ENCODE data around the gene CDX2.

CDX2 gene

DNA sequence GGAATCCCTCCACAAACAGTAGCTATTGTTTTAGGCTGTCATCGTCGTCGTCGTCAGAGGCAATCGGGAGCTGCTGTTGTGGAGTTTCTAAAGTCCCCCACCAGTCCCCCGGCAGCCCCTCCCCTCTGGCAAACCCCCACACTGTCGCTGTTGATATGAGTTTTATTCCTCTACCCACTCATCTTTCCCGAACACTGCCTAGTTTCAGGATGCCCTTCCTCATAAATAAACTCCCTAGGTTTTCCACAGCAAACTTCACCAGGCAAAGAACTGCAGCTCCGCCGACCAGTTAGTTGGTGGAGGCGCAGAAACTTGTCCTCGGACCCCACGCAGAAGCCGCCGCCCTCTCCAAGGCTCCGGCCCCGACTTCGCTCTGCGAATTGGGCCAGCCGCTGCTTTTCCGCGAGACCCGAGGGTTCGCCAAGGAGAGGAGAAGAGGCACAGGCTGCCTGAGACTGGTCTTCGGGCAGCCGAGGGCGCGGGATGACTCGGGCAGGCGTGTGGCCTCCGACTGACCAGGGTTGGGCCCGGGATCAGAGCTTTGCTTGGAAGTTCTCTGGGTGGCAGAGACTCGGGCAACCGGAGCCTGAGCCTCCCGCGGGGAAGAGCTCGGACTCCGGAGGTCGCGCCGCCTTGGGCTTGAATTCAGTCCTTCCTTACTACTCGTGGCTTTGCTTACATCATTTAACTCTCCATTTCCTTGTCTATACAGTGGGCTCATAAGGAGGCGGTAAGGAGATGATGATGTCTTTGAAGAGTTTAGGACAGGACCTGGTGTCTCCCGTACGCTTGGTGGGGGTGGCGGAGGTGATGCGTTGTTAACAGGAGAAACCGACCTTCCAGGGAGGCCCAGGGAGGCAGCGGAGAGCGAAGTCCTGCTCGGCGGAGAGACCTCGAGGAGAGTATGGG, 41.4 kb downstream of the CDX2 start:
- DNase-seq, result no peak

DNA sequence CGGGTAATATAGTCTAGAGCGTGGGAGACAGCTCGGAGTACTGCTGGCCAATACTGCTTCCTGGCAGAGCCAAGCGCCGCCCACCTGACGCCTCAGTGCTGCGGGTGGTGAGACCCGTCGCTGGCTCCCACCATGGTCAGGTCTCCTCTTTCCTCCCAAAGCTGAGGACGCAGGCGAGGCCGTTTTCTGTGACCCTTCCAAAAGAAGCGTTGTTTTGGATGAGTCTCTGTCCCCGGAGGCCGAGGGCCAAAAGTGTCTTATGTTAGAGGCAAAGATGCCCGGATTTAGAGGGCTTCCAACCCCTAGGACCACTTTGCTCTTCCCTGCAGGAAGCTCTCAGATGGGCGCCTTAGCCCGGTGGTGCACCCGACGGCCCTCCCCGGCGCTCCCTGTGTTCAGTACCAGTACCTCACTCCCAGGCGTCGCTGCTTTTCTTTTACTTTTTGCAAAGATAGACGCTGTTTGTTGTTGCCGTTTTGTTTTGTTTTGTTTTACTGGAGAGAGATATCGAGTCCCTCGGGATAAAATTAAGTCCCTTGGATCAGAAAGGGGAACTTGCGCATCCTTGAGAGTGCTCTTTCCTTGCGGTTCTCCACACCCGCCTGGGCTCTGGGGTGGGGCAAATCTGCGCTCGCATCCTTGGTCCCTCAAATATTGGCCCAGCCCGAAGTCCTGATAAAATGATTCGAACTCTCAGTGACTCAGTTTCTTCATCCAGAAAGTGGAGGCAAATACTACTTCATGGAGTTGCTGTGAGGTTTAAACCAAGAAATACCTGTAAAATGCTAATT, 42.3 kb downstream of the CDX2 start:
- no peak for DNase-seq

DNA sequence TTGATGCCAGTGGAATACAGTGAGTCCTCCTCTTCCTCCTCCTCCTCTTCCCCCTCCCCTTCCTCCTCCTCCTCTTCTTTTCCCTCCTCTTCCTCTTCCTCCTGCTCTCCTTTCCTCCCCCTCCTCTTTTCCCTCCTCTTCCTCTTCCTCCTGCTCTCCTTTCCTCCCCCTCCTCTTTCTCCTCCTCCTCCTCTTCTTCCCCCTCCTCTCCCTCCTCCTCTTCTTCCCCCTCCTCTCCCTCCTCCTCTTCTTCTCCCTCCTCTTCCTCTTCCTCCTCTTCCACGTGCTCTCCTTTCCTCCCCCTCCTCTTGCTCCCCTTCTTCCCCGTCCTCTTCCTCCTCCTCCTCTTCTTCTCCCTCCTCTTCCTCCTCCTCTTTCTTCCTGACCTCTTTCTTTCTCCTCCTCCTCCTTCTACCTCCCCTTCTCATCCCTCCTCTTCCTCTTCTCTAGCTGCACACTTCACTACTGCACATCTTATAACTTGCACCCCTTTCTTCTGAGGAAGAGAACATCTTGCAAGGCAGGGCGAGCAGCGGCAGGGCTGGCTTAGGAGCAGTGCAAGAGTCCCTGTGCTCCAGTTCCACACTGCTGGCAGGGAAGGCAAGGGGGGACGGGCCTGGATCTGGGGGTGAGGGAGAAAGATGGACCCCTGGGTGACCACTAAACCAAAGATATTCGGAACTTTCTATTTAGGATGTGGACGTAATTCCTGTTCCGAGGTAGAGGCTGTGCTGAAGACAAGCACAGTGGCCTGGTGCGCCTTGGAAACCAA, 43.7 kb downstream of the CDX2 start:
- no peak for DNase-seq

DNA sequence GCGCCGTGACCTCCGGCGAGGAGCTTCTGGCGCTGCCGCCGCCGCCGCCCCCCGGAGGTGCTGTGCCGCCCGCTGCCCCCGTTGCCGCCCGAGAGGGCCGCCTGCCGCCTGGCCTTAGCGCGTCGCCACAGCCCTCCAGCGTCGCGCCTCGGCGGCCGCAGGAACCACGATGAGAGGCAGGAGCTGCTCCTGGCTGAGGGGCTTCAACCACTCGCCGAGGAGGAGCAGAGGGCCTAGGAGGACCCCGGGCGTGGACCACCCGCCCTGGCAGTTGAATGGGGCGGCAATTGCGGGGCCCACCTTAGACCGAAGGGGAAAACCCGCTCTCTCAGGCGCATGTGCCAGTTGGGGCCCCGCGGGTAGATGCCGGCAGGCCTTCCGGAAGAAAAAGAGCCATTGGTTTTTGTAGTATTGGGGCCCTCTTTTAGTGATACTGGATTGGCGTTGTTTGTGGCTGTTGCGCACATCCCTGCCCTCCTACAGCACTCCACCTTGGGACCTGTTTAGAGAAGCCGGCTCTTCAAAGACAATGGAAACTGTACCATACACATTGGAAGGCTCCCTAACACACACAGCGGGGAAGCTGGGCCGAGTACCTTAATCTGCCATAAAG, 44.5 kb downstream of the CDX2 start:
- no peak for DNase-seq

DNA sequence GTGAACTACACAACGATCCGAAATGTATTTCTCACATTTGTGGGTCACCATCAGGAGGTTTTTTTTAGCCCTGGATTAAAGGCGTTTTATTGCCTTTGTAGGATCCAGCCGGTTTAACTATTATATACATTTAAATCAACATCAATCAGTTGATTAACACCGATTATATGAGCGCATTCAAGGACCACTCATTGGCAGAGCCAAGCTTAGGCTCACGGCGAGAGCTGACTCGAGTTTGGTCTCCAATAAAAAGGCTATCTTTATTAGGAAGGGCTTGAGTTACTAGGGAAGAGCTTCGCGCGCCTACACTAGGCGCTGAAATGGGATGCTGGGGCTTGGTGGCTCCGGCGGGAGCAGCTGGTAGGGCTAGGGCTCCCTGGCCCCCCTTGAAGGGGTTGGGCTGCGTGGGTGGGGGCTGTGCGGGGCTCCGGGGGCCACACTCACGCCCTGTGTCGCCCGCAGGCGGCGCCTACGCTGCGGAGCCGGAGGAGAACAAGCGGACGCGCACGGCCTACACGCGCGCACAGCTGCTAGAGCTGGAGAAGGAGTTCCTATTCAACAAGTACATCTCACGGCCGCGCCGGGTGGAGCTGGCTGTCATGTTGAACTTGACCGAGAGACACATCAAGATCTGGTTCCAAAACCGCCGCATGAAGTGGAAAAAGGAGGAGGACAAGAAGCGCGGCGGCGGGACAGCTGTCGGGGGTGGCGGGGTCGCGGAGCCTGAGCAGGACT, 45.2 kb downstream of the CDX2 start:
- DNase-seq, result peak; percentile 53

DNA sequence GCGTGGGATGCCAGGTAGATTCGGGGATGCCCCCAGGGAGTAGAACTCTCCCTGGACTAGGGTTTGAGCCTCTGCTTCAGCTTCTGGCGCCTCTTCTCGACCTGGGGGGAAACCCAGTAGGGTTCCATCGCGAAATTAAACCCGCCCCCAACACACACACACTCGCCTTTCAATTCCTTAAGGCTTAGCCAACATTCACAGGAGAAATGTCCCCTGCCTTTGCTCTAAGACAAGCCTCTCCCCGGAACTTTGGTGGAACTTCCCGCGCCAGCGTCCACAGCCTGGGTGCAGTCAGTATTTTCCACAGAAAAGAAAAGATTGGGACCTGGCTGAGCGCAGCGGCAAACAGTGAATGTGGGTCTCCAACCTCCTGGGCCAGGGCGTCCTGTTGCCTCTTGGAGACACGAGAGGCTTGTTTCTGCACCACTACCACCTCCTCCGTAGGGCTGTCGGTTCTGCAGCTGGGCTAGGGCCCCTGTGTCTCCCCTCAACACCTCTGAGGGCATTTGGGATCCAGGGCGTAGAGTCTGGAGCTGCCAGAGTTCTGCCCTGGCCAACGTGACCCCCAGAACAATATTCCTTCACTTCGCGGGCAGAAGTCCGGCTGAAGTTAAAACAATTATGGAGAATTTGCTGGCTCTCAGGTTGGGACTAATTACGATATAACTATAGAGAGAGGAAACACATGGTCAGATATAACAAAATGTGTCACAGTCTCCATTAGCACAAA, 46.1 kb downstream of the CDX2 start:
- no peak for DNase-seq

DNA sequence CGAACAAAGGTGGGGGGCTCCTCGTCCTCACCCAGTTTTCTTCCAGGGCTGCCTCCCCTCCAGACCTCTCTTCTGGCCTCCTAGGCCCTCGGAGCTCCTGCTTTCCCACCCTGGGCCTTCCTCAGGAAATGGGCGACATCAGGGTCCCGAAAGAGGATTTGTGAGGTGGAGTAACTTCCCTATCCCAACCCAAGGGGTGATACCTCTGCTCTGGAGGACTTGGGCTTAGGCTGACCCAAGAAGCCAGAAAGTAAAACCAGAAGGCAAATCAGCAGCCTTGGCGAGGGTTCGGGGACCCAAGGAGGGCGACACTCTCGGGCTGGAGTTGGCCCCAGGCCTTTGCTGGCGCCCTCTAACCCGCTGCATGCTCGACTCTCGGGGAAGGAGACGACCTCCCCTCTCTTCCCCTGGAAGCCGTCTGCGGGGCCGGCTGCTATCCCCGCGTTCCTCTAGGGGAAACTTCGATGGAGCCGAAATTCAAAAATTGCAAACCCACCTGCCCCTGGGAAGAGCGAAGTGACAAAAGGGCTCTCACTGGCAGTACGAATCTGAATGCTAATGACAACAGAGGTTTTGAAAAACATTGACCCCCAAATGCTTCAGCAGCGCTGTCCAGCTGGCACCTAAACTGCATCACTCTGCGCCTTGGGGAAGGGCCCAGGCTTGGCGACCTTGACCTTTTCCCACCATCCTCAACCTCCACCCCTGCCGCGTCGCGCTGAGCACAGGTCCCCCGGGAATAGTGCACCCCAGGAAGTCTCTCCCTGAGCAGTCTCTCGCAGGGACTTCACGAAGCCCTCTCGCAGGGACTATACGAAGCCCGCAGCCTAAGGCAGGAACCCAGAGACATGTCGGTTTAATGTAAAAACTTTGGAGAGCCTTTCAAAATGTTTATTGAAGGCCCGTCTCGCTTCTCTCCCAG, 46.9 kb downstream of the CDX2 start:
- DNase-seq, result no peak

DNA sequence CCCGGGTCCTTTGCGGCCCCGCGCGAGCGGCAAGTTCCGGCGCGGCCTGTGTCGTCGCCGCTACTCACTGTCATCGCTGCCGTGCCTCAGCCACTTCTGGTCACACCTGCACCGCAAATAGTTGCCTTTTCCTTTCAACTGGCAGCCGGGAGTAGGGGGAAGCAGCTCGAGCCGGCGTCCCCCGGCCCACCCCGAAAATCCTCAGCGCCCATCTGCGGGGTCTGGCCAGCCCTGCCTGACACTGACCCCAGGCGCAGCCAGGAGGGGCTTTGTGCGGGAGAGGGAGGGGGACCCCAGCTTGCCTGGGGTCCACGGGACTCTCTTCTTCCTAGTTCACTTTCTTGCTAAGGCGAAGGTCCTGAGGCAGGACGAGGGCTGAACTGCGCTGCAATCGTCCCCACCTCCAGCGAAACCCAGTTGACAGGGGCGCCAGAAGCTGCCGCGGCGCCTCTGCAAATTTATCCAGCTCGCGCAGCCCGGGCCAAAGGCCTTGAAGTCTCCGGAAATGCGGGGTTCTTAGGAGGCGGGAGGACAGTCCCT, 47.6 kb downstream of the CDX2 start:
- no peak for DNase-seq

DNA sequence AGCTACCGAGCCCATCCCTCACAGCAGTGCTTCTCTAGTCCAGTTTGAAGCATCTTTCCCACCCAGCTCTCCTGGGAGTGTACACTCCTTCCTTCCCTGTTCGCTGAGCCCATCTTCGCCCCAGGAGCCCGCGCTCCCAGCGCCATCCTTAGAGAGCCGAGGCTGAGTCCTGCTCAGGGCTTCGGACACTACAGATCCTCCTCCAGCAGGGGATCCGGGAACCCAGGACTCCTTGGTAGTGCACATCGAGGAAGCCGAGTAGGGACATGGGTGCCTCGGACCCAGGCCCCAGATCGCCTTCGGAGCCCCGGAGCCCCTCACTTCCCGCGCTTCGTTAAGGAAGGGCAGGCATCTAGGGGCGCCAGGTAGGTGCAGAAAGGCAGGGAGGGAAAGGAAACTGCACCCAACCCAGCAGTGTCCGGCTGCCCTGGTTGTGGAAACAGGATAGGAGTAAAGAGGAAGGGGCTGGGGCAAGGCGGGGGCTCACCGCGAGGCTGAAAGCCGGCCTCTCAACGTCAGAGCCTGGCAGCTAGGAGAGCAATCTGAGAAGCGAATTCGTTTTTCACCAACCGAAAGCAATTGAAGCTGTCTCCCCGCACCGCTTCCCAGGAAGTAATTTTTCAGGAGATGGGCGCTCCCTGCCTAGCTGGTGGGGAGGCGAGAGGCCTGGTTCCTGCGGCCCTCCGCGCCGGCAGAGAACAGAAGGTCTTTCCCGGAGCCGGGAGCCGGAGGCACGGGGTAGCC, 48.3 kb downstream of the CDX2 start:
- no peak for DNase-seq

DNA sequence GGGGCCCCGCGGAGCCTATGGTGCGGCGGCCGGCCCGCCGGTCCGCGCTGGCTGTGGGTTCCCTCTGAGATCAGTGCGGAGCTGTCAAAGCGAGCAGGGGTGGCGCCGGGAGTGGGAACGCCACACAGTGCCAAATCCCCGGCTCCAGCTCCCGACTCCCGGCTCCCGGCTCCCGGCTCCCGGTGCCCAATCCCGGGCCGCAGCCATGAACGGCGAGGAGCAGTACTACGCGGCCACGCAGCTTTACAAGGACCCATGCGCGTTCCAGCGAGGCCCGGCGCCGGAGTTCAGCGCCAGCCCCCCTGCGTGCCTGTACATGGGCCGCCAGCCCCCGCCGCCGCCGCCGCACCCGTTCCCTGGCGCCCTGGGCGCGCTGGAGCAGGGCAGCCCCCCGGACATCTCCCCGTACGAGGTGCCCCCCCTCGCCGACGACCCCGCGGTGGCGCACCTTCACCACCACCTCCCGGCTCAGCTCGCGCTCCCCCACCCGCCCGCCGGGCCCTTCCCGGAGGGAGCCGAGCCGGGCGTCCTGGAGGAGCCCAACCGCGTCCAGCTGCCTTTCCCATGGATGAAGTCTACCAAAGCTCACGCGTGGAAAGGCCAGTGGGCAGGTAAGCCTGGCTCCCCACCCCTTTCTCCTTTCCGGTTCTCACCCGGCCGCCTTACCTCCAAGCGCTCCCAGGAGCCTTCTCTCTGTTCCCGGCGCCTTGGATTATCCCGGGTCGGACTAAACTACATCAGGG, 49.0 kb downstream of the CDX2 start, which contains the start of gene PDX1:
PDX1 (plus strand) TSS at position 67 of the 743 bp plus-strand sequence; CDS start at position 206, 139 bp downstream.
- DNase-seq, result no peak

DNA sequence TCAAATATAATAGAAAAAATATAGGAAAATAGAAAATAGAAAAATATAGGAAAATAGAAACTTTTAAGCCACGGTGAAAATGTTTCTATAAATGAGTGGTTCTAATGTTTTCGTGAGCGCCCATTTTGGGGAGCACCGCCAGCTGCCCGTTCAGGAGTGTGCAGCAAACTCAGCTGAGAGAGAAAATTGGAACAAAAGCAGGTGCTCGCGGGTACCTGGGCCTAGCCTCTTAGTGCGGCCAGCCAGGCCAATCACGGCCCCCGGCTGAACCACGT, 49.5 kb downstream of the CDX2 start:
- no peak for DNase-seq

DNA sequence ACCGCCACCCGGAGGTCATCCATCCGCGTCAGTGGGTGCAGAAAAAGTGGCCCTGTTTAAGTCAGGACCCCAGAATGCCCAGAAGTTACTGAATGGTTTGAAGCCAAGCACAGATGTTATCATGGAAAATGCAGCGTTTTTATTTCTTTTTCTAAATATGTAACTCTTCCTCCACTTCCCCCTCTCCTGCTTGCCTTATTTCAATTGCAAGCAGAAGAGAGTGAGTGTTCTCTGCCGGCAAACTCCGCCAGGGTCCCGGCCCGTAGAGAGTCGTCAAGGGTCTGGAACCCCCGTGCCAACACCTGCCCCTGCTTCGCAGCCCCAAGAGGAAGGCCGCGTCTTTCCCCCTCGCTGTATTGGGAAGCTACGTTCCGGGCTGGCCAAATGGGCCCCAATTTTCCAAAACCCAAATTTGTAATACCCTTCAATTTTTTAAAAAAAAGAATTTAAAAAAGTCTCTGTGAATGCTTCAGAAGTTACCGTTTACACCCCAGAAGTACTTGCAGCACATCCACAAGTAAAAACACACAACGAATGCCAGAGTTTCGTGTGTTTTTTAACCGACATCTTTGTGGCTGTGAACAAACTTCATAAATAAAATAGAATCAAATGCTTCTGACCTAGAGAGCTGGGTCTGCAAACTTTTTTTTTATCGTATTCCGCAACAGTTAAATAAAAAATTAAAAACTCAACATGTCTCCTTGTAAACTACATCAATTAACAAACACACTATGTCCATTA, 50.0 kb downstream of the CDX2 start:
- no peak for DNase-seq

DNA sequence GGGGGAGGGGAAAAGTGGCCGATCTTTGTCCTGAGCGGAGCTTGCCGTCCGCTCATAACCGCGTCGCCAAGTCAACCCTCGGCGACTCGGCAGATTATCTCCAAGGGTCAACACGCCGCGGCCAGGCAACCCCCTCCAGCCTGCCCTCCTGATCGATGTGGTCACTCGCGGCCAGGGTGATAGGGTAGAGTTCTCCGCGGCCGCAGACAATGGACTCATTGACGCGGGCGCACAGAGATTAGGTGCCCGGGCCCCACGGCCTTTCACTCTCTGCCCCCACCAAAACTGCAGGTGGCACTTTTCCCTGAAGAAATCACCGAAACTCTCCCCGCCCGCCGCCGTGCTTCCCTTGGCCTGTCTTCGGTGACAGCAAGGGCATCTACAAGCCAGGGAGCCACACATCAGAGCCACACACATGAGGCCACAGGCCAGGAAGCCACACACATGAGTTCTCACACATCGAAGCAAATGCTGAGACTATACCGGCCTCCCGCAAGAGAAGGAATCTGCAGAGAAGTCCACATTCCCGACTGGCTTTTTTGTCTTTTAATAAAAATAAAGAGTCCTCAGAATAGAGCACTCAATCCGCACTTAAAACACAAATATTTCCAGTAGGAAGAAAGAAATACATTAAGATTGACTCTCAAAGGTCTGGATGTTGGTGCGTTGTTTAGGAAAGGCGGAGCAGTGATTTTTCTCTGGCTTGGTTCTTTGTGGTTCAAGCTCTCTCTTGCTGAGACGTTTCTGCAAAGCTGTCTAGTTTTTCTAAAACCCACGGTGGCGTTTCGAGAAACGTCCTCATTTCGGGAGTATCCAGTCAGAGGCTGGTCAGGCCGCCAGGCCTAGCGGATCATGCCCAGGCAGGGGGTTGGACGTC, 50.8 kb downstream of the CDX2 start:
- no peak for DNase-seq

DNA sequence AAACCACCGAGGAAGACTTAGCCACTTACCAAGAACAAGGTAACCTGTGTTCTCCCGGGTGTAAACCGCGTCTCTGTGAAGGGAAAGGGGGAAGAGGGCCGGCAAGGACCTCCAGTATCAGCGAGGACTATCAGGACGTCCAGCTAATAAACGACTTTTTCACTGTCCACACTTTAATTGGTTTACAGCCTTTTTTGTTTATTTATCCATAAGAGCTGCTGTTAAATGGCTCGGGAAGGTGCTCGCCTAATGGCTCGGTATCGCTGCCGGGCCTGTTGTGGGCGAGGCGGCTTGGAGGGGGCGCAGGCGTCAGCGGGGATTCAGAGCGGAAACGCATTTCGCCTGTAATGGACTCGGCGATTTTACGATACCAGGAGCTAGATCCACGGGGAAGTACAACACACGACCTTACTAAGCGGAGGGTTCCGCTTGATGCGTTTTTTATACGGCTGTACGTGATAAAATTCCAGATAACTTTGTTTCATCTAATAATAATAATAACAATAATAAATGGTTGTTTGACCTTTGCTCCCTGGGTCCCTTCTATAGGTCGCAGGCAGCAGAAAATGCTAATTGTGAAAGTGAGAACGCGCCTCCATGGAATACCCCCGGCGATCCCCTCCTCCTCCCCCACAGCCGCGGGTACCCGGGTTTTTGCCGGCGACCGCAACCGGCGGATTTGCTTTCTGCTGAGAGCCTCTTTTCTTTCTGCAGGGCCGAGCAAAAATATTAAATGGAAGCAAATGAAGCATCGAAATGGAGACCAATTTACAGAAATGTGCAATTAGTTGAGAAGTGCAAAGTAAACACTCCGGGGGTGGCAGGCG, 51.8 kb downstream of the CDX2 start:
- no peak for DNase-seq

DNA sequence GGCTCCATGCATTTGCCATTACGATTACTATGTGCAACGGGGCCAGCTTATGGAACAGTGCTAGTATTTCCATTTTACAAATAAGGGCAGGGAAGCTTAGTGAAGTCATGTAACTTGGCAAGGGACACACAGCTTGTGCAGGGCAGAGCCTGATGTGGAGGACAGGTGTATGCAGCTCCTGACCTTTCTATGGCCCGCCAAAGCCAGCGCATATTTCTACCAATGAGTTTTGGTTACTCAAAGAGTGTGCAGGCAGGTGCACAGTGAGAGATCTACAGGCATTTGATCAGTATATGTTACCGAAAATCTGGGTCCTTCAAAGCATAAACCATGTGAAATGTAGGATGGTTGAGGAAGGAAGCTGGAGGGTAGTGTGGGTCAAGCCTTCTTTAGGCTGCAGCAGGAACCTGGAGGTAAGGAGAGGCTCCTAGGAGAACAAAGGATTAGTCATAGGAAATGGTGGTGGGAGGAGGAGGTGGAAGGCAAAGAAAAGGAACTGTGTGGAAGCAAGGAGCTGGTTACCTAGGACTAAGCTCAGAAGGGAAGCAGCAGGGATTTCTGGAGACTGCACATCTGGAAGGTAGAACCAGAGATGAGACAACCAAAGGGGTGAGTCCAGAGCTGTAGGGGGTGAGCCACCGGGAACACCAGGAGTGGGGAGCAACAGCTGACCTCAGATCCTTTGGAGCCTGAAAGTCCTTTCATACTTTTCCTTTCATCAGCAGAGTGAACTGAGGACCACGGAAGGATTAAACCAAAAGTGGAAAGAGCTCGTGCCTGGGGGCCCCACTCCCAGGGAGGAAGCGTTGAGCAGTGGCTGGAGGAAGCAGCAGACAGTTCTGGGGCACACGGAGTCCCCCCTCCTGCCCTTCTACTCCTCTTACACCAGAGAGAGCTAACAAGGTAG, 53.6 kb downstream of the CDX2 start:
- no peak for DNase-seq
